ENCODE results near the gene FTCDNL1. TPM values are rescaled to one million over a fixed set of nuclear protein-coding genes. Genes with fewer than 3 reads are reported as not detected.

The FTCDNL1 gene
- total RNA-seq, 2 experiments from 2014 or later = 3.8 to 5.2 TPM

DNA sequence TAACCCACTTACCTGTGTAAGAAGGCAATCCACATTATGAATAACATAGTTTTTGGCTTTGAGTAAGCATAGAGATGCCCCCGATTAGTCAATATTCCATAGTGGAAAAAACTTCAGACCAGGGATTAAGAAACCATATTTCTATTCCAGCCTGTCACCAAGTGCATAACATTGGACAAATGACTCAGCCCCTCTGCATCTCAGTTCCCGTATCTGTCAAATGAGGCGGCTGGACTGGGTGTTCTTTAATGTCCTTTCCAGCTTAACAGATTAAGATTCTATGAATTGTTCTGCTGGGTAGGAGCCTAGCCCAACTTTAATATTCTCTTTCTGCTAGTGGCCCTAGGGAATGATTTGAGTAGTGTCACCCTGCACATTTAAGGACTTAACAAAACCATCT, 11.8 kb upstream of the FTCDNL1 start:
- Mint-ChIP-seq H3K9me3 (no peaks in the 10 kb centered on the region), H3K4me3 (no peak overlapping the region), H3K27ac (no peak overlapping the region), H3K36me3 (ENCODE audit: low read depth) (no peaks in the 10 kb centered on the region), H3K27me3 (ENCODE audit: low read depth) (peaks cover 3% of the 10 kb centered on the region), H3K4me1 (ENCODE audit: low read depth) (no peaks in the 10 kb centered on the region)
- CTCF ChIA-PET = interaction anchor here (2.1 kb wide), 1 partner anchor 158 kb away, joined by 7 read pairs; no protein-coding TSS in a partner anchor
- no peak for DNase-seq
- intact Hi-C loops (cut with micrococcal nuclease) = no loop called here

DNA sequence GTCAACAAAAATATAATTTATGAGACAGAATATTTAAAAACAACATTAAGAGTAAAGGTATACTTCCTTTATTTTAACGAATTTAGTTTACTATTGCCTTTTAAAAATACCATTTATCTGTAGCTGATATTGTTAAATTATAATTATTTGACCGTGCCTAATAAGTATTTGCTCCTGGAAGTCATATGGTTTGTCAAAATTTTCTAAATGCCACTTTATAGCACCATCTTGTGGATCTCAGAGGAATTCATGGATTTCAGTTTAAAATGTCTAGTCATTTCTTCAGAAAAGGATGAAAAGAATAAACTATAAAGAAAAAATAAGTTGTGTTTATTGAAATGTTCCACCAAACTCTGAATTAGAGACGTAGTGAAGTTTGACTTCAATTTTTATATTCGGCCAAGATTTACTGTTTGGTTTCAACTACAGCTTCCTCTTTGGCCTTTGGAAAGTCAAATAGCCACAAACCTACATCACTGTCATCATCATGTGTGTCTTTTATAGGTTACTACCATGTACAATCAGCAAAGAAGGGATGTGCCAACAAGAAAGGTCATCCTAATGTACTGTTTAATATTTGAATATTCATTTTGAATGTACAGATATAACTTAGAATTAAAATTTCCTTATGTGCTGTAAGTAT, 10.3 kb upstream of the FTCDNL1 start:
- no peak for DNase-seq
- Mint-ChIP-seq H3K4me3 (no peak overlapping the region), H3K27ac (no peak overlapping the region), H3K27me3 (ENCODE audit: low read depth) (peaks cover 8% of the 10 kb centered on the region), H3K4me1 (ENCODE audit: low read depth) (no peaks in the 10 kb centered on the region), H3K9me3 (no peaks in the 10 kb centered on the region), H3K36me3 (ENCODE audit: low read depth) (no peaks in the 10 kb centered on the region)
- intact Hi-C loops (cut with micrococcal nuclease) = loop anchor here (1.0 to 2.0 kb wide), 3 partner anchors 120 to 1552 kb away; no protein-coding TSS in a partner anchor
- CTCF ChIA-PET = interaction anchor here (0.7 to 2.1 kb wide), 6 partner anchors 8 to 160 kb away, joined by 3 to 7 read pairs (median 4); partner anchors contain the start of gene FTCDNL1

DNA sequence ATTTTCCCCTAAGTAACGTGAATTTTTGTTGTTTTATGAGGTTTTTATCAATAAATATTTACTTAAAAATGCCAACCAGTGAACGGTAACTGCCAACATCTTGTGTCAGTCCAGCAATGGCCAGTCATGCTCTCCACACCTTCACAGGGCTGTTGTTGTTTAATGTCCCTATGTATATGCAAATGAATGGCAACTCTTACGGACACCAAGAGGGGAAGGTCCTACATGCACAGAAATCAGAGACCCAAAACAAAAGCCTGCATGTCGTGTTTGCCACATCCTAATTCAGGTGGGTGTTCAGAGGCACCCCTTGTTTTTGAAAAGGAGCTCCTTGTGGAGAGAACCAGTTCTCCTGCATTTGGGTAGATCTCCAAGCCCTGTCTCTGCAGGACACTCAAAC, 4.8 kb upstream of the FTCDNL1 start:
- intact Hi-C loops (cut with micrococcal nuclease) = loop anchor here (10.0 kb wide), 1 partner anchor 391 kb away; no protein-coding TSS in a partner anchor
- CTCF ChIA-PET = interaction anchor here (0.7 to 1.0 kb wide), 2 partner anchors 116 to 189 kb away, joined by 3 to 4 read pairs; no protein-coding TSS in a partner anchor

DNA sequence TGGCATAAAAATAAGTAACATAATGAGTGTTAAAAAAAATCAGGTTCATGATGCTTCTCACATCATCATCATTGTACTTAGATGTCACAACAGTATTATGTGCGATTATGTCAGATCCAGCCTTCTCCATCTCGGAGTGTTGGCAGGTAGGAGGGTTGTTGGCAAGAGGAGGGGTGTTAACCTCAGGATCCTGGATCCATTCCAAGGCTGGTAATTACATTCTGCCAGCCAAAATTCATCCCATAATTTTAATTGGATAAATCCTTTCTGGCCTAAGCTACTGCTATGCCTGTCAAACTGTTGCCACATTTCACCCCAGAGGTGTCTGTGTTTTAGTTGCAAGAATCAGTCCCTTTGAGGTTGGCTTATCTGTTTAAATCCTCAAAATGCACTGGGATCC, 891 bp upstream of the FTCDNL1 start:
- H3K9me3 Mint-ChIP-seq = no peaks in the 10 kb centered on the region
- H3K27ac Mint-ChIP-seq = no peak overlapping the region
- no peak overlapping the region for H3K4me3 Mint-ChIP-seq
- peaks cover 2% of the 10 kb centered on the region for H3K27me3 Mint-ChIP-seq (ENCODE audit: low read depth)
- CTCF ChIA-PET = interaction anchor here (1.2 kb wide), 1 partner anchor 159 kb away, joined by 4 read pairs; no protein-coding TSS in a partner anchor
- no peaks in the 10 kb centered on the region for H3K36me3 Mint-ChIP-seq (ENCODE audit: low read depth)
- peaks cover 4% of the 10 kb centered on the region for H3K4me1 Mint-ChIP-seq (ENCODE audit: low read depth)
- no peak for DNase-seq
- intact Hi-C loops (cut with micrococcal nuclease) = loop anchor here (1.0 to 10.0 kb wide), 3 partner anchors 59 to 387 kb away; partner anchors contain the start of genes C2orf69, MAIP1 and TYW5

More for the DNA sequence above, 4.8 kb upstream of the FTCDNL1 start:
- Mint-ChIP-seq H3K4me1 (ENCODE audit: low read depth) (peaks cover 4% of the 10 kb centered on the region), H3K9me3 (no peaks in the 10 kb centered on the region), H3K27ac (no peak overlapping the region), H3K36me3 (ENCODE audit: low read depth) (no peaks in the 10 kb centered on the region), H3K27me3 (ENCODE audit: low read depth) (peaks cover 8% of the 10 kb centered on the region), H3K4me3 (no peak overlapping the region)
- DNase-seq = no peak

DNA sequence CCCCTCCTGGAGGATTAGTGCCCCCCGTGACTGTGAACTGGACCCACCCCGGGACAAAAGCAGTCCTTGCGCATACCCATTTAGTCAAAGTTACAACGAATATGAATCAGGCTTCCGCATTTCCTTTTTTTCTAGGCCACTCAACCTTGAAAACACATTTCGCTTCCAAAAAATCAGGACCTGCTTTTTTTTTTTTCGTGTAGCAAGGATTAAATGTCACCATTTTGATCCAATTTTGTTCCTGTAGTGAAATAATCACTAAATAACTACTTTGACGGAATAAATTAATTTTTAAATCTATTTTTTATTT, 464 bp upstream of the FTCDNL1 start:
- CTCF ChIA-PET = interaction anchor here (1.5 kb wide), 1 partner anchor 9 kb away, joined by 6 read pairs; no protein-coding TSS in a partner anchor

GRCh38 chr2:199850218-199850717, 724 bp downstream of the FTCDNL1 start:
- no peak for DNase-seq
- CTCF ChIA-PET = interaction anchor here (0.5 to 1.5 kb wide), 2 partner anchors 11 to 1526 kb away, joined by 3 to 6 read pairs; no protein-coding TSS in a partner anchor
- Mint-ChIP-seq H3K4me3 (peak overlapping the region; percentile 67), H3K36me3 (ENCODE audit: low read depth) (no peaks in the 10 kb centered on the region), H3K27me3 (ENCODE audit: low read depth) (no peaks in the 10 kb centered on the region), H3K9me3 (no peaks in the 10 kb centered on the region), H3K27ac (no peak overlapping the region), H3K4me1 (ENCODE audit: low read depth) (peaks cover 13% of the 10 kb centered on the region)
- intact Hi-C loops (cut with micrococcal nuclease) = loop anchor here (1.0 to 10.0 kb wide), 3 partner anchors 90 to 385 kb away; partner anchors contain the start of genes MAIP1 and TYW5

More for the DNA sequence above, 464 bp upstream of the FTCDNL1 start:
- H3K9me3 Mint-ChIP-seq = no peaks in the 10 kb centered on the region
- H3K4me1 Mint-ChIP-seq (ENCODE audit: low read depth) = peaks cover 4% of the 10 kb centered on the region
- no peaks in the 10 kb centered on the region for H3K27me3 Mint-ChIP-seq (ENCODE audit: low read depth)
- intact Hi-C loops (cut with micrococcal nuclease) = loop anchor here (1.0 to 10.0 kb wide), 3 partner anchors 60 to 387 kb away; partner anchors contain the start of genes C2orf69, MAIP1 and TYW5
- no peaks in the 10 kb centered on the region for H3K36me3 Mint-ChIP-seq (ENCODE audit: low read depth)
- H3K4me3 Mint-ChIP-seq = peak overlapping the region; percentile 96
- peak overlapping the region; percentile 88 for H3K27ac Mint-ChIP-seq
- no peak for DNase-seq

DNA sequence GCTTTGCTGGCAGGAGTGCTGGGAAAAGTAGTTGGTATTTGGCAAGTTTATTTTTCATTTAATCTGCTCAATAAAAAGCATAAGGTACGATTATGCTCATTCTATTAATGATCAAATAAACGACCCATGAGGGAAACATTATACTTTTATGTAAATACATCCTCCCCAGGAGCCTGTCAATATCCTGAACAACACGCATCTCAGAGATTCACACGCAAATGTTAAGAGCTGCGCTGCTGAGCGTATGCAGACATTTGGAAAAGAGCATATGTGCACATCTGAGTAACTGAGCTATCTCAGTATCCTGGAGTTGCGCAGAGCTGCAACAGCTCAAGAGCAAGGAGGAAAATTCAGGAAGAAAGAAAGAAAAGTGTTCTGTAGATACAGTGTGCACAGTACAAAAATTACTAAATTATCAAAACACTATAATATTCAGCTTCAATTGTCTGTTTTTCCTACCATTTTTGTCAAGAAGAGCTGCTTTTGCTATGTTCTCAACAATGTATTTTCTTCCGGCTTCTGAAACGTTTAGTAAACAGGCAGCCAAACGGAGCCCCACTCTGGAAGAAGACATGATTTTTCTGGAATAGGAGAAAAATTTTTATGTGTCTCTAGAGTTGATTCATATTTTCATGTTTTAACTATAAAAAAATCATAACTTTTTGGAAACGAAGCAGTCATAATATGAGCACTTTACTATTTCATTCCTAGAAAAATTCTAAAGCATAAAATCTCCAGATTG, 2.4 kb downstream of the FTCDNL1 start:
- Mint-ChIP-seq H3K27me3 (ENCODE audit: low read depth) (no peaks in the 10 kb centered on the region), H3K4me3 (no peak overlapping the region), H3K27ac (no peak overlapping the region), H3K36me3 (ENCODE audit: low read depth) (peaks cover 2% of the 10 kb centered on the region), H3K4me1 (ENCODE audit: low read depth) (peaks cover 13% of the 10 kb centered on the region), H3K9me3 (no peaks in the 10 kb centered on the region)
- no peak for DNase-seq
- intact Hi-C loops (cut with micrococcal nuclease) = no loop called here
- CTCF ChIA-PET = no interaction called here

GRCh38 chr2:199847181-199847864, 3.7 kb downstream of the FTCDNL1 start:
- CTCF ChIA-PET = interaction anchor here (0.7 kb wide), 2 partner anchors 637 to 833 kb away, joined by 4 to 7 read pairs; no protein-coding TSS in a partner anchor

GRCh38 chr2:199842631-199843395, 8.2 kb downstream of the FTCDNL1 start:
- CTCF ChIA-PET = interaction anchor here (0.6 kb wide), 1 partner anchor 1545 kb away, joined by 4 read pairs; no protein-coding TSS in a partner anchor
- H3K4me1 Mint-ChIP-seq (ENCODE audit: low read depth) = peaks cover 9% of the 10 kb centered on the region
- no peak for DNase-seq
- no peaks in the 10 kb centered on the region for H3K9me3 Mint-ChIP-seq
- H3K36me3 Mint-ChIP-seq (ENCODE audit: low read depth) = peaks cover 14% of the 10 kb centered on the region
- intact Hi-C loops (cut with micrococcal nuclease) = no loop called here
- H3K27me3 Mint-ChIP-seq (ENCODE audit: low read depth) = no peaks in the 10 kb centered on the region
- no peak overlapping the region for H3K4me3 Mint-ChIP-seq
- H3K27ac Mint-ChIP-seq = no peak overlapping the region

More at GRCh38 chr2:199847181-199847864, 3.7 kb downstream of the FTCDNL1 start:
- intact Hi-C loops (cut with micrococcal nuclease) = no loop called here
- Mint-ChIP-seq H3K27ac (no peak overlapping the region), H3K4me1 (ENCODE audit: low read depth) (peaks cover 13% of the 10 kb centered on the region), H3K27me3 (ENCODE audit: low read depth) (no peaks in the 10 kb centered on the region), H3K9me3 (no peaks in the 10 kb centered on the region), H3K4me3 (no peak overlapping the region), H3K36me3 (ENCODE audit: low read depth) (peaks cover 2% of the 10 kb centered on the region)
- DNase-seq = no peak

DNA sequence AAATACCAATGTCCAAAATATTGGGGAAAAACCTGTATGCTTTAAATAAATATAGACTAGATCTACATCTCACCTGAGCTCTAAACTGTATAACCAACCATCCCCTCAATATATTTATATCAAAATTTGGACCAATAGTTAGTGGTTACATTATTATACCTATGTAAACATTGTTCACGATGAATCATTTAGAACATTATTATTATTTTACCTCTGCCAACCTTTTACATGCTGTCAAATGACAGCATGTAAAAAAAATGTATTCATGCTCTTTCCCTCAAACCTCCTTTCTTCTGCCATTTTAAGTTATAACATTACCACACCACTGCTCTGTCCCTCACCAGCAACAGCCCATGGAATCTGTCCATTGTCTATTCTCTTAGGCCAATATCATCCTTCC, 9.6 kb downstream of the FTCDNL1 start:
- Mint-ChIP-seq H3K27me3 (ENCODE audit: low read depth) (no peaks in the 10 kb centered on the region), H3K27ac (no peak overlapping the region), H3K4me3 (no peak overlapping the region), H3K36me3 (ENCODE audit: low read depth) (peaks cover 14% of the 10 kb centered on the region), H3K9me3 (no peaks in the 10 kb centered on the region), H3K4me1 (ENCODE audit: low read depth) (peaks cover 8% of the 10 kb centered on the region)
- CTCF ChIA-PET = interaction anchor here (0.7 kb wide), 1 partner anchor 10 kb away, joined by 3 read pairs; no protein-coding TSS in a partner anchor
- intact Hi-C loops (cut with micrococcal nuclease) = no loop called here
- DNase-seq = no peak

- H3K36me3 Mint-ChIP-seq (ENCODE audit: low read depth) = peaks cover 18% of the 10 kb centered on the region
- no peaks in the 10 kb centered on the region for H3K4me1 Mint-ChIP-seq (ENCODE audit: low read depth)
Observed at GRCh38 chr2:199838399-199838798, 12.6 kb downstream of the FTCDNL1 start.

More at GRCh38 chr2:199838399-199838798, 12.6 kb downstream of the FTCDNL1 start:
- CTCF ChIA-PET = no interaction called here
- no peak for DNase-seq
- H3K9me3 Mint-ChIP-seq = no peaks in the 10 kb centered on the region
- no peak overlapping the region for H3K4me3 Mint-ChIP-seq
- H3K27ac Mint-ChIP-seq = no peak overlapping the region
- H3K27me3 Mint-ChIP-seq (ENCODE audit: low read depth) = no peaks in the 10 kb centered on the region
- intact Hi-C loops (cut with micrococcal nuclease) = no loop called here
